ENCODE measurements around the gene PRKCI.
"Not testable (repeated sequence)": the region's sequence is repeated elsewhere in the genome, so short reads cannot be mapped to it uniquely, and the experiment has no call there.

The PRKCI gene

GRCh38 chr3:170221924-170222646, at the start of gene PRKCI:
Gene PRKCI, plus strand, starts transcription at chr3:170222424. Its CDS starts 246 bp downstream, at chr3:170222670.
- DNase-seq, result peak; percentile 93

- DNase-seq, result no peak
Observed at GRCh38 chr3:170178651-170179050, 43.6 kb upstream of the PRKCI start.

- no peak for DNase-seq
Observed at GRCh38 chr3:170179432-170179831, 42.8 kb upstream of the PRKCI start.

GRCh38 chr3:170180079-170180907, 41.9 kb upstream of the PRKCI start:
- DNase-seq, result peak; percentile 1

GRCh38 chr3:170180908-170181885, 41.0 kb upstream of the PRKCI start, which contains the start of gene PHC3:
Gene PHC3, minus strand, starts transcription at chr3:170181733. Its CDS starts 18 bp downstream, at chr3:170181715.
- DNase-seq, result peak; percentile 87

- no peak for DNase-seq
Observed at GRCh38 chr3:170189398-170190256, 32.6 kb upstream of the PRKCI start.

- not testable (repeated sequence) for DNase-seq
Observed at GRCh38 chr3:170195759-170196158, 26.5 kb upstream of the PRKCI start.

GRCh38 chr3:170196833-170197232, 25.4 kb upstream of the PRKCI start:
- no peak for DNase-seq

- DNase-seq, result no peak
Observed at GRCh38 chr3:170200987-170201386, 21.2 kb upstream of the PRKCI start.

GRCh38 chr3:170201527-170201926, 20.7 kb upstream of the PRKCI start:
- DNase-seq, result no peak

GRCh38 chr3:170203457-170203856, 18.8 kb upstream of the PRKCI start:
- DNase-seq, result no peak

- DNase-seq, result no peak
Observed at GRCh38 chr3:170204023-170204472, 18.2 kb upstream of the PRKCI start.

GRCh38 chr3:170204509-170204908, 17.7 kb upstream of the PRKCI start:
- DNase-seq, result no peak

- DNase-seq, result no peak
Observed at GRCh38 chr3:170205302-170205701, 16.9 kb upstream of the PRKCI start.

- not testable (repeated sequence) for DNase-seq
Observed at GRCh38 chr3:170206164-170206762, 16.0 kb upstream of the PRKCI start.

GRCh38 chr3:170207717-170208116, 14.5 kb upstream of the PRKCI start:
- DNase-seq, result no peak

- no peak for DNase-seq
Observed at GRCh38 chr3:170211668-170212067, 10.6 kb upstream of the PRKCI start.

- no peak for DNase-seq
Observed at GRCh38 chr3:170219850-170220249, 2.4 kb upstream of the PRKCI start.

- DNase-seq, result no peak
Observed at GRCh38 chr3:170220871-170221270, 1.4 kb upstream of the PRKCI start.

- DNase-seq, result peak; percentile 35
Observed at GRCh38 chr3:170222647-170223541, 670 bp downstream of the PRKCI start.
